Measurements from ENCODE around the gene MROH2A.

Gene MROH2A

DNA sequence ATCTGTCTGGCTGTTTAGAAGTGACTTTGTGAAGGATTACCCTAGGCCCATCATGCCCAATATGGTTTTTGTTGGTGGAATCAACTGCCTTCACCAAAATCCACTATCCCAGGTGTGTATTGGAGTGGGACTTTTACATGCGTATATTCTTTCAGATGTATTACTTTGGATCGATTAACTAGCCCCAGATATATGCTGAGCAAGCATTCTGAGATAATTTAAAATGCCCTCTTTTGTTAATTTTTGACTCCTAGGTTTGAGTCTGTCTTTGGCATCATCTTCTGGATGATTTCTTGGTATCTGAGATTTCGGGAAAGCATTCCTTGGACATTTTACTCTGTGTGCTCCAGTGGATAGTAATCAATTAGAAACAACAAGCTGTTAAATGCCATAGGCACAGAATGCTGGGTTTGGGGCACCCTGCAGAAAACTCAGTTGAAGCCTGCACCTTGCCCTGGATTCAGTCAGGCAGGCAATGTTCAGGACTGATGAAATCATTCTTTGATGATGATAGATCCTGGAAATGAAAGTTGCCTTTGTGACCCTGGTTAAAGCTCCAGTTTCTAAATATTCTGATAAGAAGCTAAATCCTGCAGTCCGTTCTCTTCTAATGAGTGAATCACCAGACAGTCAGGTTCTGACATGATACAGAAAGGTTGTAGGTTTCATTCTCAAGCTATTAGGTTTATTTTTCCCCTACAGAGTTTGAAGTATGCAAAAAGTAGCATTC, 16.9 kb upstream of the MROH2A start:
- DNase-seq (ENCODE audit: low spot score): no peak

- DNase-seq (ENCODE audit: low spot score): peak; percentile 66
Measured at GRCh38 chr2:233764264-233764663, 13.9 kb upstream of the MROH2A start.

- DNase-seq (ENCODE audit: low spot score): no peak
Measured at GRCh38 chr2:233764761-233765160, 13.4 kb upstream of the MROH2A start.

- DNase-seq (ENCODE audit: low spot score): no peak
Measured at GRCh38 chr2:233766416-233766815, 11.7 kb upstream of the MROH2A start.

GRCh38 chr2:233768076-233768475, 10.1 kb upstream of the MROH2A start:
- DNase-seq (ENCODE audit: low spot score): no peak

DNA sequence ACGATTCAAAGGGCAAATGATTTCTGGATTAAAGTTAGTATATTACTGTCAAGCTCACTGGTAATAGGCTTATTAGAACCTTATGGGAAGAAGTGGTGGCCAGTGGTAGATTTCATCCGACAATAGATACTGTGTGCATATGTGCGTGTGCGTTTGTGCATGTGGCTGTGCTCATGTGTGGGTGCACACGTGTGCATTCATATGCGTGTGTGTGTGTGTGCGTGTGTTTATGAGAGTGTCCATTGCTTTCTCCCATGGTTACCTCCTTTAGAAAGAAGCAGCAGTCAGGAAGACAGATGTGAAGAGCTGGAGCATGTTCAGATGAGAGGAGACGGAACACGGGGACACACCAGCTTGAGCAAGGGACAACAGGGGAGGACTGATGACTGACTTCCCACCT, 8.9 kb upstream of the MROH2A start:
- no peak for DNase-seq (ENCODE audit: low spot score)

- DNase-seq (ENCODE audit: low spot score): no peak
Measured at GRCh38 chr2:233772153-233772552, 6.0 kb upstream of the MROH2A start.

DNA sequence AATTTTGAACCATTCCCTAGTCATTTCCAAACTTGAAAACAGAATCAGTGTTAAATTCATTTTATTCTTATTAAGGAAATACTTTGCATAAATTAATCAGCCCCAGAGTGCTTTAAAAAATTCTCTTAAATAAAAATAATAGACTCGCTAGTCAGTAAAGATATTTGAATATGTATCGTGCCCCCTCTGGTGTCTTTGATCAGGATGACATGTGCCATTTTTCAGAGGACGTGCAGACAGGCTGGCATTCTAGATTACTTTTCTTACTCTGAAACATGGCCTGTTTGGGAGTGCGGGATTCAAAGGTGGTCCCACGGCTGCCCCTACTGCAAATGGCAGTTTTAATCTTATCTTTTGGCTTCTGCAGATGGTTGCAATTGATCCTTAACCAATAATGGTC, 5.5 kb upstream of the MROH2A start:
- DNase-seq (ENCODE audit: low spot score): no peak

DNA sequence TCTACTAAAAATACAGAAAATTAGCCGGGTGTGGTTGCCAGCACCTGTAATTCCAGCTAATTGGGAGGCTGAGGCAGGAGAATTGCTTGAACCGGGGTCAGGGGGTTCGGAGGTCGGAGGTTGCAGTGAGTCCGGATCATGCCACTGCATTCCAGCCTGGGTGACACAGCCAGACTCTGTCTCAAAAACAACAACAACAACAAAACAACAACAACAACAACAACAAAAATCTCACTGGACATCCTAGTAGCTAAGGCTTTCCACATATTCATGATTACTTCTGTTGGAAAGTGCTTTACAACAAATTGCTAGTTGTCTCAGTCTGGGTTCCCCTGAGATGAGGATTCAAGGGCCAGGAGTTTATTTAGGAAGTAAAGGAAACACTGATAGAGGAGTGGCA, 4.3 kb upstream of the MROH2A start:
- no peak for DNase-seq (ENCODE audit: low spot score)

DNA sequence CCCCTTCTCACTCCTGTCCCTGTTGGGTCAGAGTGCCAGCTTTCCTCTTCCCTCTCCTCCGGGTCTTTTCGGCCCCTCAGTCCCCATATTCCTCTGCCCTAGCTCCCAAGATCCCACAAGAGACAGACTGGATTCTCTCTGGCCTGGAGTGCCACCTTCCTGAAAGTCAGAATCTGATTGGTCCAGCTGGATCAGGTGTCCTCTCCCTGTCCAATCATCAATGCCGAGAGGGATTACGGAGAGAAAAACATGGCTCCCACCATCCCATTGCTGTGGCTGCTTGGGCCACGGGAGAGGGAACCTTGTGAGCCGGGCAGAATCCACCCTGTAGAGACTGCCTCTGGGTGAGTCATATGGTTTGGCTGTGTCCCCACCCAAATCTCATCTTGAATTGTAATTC, 2.7 kb upstream of the MROH2A start:
- no peak for DNase-seq (ENCODE audit: low spot score)

DNA sequence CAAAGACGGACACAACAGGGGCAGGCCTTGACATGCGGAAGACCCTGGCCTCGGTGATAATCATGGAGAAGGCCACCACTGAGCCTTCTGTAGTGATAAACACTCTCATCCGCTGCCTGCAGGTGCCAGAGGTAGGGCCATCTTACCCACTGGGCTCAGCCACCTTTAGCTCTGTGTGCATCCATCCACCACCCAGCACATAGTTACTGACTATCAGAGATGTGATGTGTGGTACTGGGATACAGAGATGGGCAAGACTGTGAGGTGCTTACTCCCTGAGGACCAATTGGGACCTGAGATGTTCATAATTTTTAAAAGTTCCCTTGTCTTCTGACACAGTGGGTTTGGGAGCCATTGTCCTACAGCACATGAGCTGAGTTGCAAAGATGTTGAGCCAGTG, 1.6 kb downstream of the MROH2A start:
- no peak for DNase-seq (ENCODE audit: low spot score)

GRCh38 chr2:233780771-233781170, 2.6 kb downstream of the MROH2A start:
- DNase-seq (ENCODE audit: low spot score): no peak

- DNase-seq (ENCODE audit: low spot score): no peak
Measured at GRCh38 chr2:233789554-233789953, 11.4 kb downstream of the MROH2A start.

DNA sequence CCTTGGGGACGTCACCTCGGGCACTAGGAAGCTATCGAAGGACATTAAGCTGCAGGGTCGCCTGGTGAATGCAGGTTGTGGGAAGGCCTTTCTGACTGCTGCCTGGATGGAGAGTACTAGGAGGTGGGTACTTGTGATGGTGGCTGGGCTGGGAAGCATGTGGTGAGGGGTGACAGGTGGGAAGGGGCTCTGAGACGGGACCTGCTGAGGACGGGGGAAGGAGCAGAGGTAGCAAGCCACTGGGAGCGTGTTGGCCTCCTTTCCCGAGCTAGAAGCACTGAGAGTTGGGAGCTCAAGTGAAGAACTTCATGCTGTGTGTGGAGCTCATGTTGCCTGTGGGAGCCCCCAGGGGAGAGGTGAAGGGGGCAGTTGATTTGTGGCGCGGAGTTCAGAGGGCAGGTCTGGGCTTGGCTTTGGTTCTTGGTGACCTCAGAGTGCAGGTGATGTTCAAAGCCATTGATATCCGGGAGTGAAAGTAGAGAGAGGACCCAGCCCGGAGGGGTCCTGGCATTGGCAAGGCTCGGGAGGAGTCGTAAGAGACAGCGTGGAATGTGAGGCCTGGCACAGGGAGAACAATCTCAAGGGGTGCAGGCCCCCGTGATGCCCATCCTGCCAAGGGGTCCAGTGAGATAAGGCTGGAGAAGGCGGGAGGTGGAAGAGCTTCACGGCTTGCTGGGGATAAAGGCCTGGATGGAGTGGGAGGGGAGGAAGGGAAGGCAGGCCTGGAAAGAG, 13.2 kb downstream of the MROH2A start:
- DNase-seq (ENCODE audit: low spot score): no peak

GRCh38 chr2:233791883-233792329, 13.8 kb downstream of the MROH2A start:
- no peak for DNase-seq (ENCODE audit: low spot score)

DNA sequence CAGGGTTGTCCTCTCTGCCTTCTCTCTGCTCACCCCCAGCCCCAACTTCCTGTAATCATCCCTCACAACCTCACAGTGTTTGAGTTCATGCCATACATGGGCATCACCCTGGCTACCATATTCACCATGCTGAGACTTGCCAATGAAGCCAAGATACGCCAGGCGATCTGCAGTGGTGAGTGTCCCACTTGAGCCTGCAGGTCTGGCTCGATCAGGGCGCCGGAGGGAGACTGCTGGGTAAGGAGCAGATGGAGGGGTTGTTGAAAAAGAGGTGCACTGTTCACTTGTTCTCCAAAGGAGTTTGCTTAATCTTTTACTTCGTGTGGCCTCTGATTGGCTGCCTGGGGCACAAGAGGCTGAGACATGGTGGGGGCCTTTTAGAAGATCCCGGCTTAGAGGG, 14.6 kb downstream of the MROH2A start:
- no peak for DNase-seq (ENCODE audit: low spot score)

- no peak for DNase-seq (ENCODE audit: low spot score)
Measured at GRCh38 chr2:233793465-233794127, 15.5 kb downstream of the MROH2A start.

GRCh38 chr2:233794128-233794658, 16.1 kb downstream of the MROH2A start:
- DNase-seq (ENCODE audit: low spot score): no peak

GRCh38 chr2:233795735-233796171, 17.6 kb downstream of the MROH2A start:
- no peak for DNase-seq (ENCODE audit: low spot score)

- no peak for DNase-seq (ENCODE audit: low spot score)
Measured at GRCh38 chr2:233796254-233796653, 18.1 kb downstream of the MROH2A start.

DNA sequence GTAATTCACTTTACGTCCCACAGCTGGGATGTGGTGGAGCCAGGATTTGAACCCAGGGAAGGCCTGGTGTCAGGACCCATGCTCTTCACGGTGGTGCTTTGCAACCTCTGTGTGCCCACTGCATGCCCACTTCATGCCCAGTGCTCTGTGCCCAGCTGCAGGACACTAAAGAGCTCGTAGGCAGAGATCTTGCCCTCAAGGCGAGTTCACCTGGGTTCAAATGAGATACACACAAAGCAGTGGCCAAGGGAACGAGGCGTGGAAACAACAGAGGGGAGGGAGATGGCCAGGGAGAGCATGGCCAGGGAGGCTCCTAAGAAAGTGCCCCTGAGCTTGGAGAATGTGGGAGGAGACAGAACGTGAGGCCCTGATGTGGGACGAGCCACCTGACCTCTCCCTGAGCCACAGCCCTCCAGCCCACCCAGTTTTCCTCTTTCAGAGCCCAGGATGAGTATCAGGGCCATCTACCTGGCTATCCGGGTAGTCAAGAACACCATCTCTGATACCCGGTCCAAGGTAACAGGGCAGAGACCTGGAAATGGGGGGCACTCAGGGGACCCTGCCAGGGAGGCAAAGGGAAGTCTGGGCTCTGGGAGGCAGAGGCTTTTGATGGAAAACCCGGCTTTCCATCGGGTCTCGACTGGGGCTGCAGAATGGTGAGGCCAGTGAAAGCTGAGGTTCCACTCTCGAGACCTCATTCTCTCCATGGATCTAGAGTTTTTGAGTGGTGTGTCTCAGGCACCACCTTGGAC, 20.4 kb downstream of the MROH2A start:
- DNase-seq (ENCODE audit: low spot score): no peak

- no peak for DNase-seq (ENCODE audit: low spot score)
Measured at GRCh38 chr2:233799087-233799665, 21.0 kb downstream of the MROH2A start.

All from AG20443 (cell line).